HG02798 (cell line): Measurements from ENCODE around the gene SH3GLB2.
A peak's percentile ranks its signal among the peaks of the same experiment; 100 is the strongest.

Source experiments
- ATAC-seq: cut with Tn5 transposase; IDR thresholded peaks from one replicate; pipeline ENCODE4 v1.9.1; 2021; ENCODE audit warnings: mild to moderate bottlenecking; ENCODE audit not compliant: unreplicated experiment, poor library complexity

The SH3GLB2 gene

DNA sequence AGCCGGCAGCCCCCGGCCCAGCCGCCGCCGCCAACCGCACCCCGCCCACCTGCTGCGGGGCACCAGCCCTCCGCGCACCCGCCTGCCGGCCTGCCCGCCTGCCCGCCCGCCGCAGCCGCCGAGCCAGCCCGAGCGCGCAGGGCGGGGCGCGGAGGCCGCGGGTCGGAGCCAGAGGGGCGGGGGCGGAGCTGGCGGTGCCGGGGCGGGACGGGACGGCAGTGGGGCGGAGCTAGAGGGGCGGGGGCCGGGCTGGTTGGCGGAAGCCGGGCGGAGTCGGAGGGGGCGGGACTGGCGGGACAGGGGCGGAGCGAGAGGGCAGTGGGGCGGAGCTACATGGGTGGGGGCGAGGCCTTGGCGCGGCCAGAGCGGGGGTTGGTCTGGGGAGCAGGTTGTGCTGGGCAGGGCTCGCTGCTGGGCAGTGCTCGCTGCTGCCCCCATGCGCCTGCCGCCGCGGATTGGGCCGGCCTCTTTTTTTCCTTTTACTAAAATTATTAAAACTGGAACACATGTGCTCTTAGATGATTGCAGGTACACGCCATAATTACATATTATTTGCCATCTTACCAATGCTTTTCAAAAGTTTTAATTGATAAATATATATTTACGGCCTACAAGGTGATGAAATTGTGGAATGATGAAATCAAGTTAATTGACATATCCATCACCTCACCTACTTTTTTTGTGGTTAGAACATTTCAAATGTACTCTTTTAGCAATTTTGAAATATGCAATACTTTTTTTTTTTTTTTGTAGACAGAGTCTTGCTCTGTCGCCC lies at the start of gene SH3GLB2:
Gene SH3GLB2 (minus strand): TSS at position 140 of the 775 bp plus-strand sequence. CDS start 177 bp downstream, outside the sequence.
- peak; percentile 86 for ATAC-seq

DNA sequence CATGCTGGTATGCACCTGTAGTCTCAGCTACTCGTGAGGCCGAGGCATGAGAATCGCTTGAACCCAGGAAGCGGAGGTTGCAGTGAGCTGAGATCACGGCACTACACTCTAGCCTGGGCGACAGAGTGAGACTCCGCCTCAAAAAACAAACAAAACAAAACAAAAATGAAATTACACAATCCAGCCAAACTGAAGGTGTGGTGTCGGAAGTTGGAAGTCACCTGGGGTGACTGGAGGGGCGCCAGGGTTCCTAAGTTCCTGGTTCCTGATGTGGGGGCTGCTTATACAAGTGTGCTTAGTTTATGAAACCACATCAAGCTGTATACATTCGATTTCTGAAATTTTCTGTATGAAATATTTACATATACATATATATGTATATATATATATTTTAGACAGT lies 49.1 kb upstream of the SH3GLB2 start:
- no peak for ATAC-seq

DNA sequence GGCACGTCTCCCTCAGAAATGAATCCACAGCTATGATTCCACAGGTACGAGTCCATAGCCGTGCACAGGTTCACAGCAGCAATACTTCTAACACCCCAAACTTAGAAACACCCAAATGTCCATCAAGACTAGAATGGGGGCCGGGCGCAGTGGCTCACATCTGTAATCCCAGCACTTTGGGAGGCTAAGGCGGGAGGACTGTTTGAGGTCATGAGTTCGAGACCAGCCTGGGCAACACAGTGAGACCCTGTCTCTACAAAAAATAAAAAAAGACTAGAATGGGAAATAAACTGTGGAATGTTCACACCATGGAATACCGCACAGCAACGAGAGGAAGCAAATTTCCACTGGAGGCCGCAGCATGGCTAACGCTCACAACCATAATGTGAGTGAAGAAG lies 48.5 kb upstream of the SH3GLB2 start:
- no peak for ATAC-seq

DNA sequence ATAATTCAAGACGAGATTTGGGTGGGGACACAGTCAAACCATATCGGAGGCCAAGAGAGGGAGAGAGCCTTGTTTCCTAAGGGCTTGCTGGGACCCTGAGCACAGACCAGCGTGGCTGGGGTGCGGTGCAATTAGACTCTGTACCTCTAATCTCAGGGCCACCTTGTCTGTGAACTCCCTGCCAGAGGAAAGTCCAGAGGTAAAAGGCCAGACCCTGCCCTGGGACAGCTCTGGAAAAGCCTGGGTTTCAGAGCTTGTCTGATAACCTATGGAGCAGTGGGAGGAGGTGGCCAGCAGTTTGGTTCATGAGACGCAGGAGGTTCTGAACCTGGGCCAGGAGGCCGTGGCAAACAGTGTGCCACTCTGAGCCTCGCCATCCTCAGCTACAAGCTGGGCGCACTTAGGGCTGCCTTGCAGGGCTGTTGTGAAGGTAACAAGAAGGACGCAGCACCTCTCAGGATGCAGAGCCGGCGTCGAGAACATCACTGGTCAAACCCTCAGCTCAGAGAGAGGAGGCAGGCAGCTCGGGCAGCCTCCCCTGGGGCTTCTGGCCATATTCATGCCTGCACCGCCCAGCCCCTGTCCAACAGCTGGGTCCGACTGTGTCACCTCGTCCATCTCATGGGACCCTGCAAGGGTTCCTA lies 48.0 kb upstream of the SH3GLB2 start:
- no peak for ATAC-seq

DNA sequence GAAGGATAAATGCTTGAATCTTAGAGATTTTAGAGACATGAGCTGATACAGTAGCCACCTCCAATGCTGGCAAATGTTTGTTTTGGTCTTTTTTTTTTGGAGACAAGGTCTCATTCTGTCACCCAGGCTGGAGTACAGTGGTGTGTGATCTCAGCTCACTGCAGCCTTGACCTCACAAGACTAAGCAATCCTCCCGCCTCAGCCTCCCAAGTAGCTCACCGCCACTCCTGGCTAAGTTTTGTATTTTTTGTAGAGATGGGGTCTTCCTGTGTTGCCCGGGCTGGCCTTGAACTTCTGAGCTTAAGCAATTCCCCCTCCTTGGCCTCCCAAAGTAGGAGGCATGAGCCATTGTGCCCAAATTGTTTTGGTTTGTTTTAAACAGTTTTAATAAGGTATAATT lies 46.0 kb upstream of the SH3GLB2 start:
- ATAC-seq = no peak

DNA sequence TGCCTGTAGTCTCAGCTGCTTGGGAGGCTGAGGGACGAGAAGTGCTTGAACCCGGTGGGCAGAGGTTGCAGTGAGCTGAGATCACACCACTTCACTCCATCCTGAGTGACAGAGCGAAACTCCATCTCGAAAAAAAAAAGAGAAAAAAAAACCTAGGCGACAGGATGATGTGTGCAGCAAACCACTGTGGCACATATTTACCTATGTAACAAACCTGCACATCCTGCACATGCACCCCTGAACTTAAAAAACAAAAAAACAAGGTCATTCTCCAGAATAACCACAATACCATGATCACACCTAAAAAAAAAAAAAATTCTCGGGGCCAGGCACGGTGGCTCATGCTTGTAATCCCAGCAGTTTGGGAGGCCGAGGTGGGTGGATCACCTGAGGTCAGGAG lies 45.3 kb upstream of the SH3GLB2 start:
- ATAC-seq = no peak

DNA sequence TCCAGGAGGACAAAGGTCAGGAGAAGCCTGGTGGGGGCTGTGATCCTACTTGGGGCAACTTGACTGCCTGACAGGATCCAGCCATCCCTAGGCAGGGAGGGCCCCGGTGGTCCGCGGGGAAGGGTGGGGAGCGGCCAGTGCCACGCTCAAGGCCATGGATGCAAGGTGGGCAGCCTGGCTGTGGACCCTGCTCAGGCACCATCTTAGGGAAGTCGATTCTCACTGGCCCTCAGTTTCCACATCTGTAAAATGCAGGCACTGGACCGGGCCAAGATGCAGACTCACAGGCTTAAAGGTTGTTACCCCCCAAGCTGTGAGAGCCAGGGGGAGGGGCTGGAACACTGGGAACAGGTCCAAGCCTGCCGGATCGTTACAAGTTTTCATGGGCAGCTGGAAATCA lies 44.0 kb upstream of the SH3GLB2 start:
- no peak for ATAC-seq

DNA sequence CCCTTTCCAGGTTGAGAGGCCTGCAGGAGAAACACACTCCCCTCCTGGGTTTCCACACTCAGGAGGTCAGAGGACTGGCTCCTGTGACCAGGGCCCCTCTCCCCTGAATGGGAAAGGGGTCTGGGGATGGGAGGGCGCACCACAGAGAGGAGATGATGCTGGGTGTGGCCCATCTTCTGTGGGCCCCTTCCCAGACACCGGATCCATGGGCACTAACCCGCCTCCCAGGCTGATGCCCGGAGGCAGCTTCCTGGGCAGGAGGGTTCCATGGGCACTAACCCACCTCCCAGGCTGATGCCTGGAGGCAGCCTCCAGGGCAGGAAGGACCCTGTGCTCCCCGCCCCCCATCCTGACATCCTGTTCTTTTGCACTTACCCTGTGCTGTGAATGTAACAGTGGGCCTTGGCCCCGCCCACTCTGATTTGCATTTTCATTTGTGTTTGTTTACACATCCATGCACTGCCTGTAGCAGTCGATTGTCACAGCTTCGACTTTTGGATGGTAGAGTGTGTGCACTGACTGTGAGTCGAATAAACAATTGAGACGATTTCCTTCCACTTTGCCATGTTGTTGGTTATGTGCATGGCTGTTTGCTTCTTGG lies 43.5 kb upstream of the SH3GLB2 start:
- ATAC-seq = no peak

DNA sequence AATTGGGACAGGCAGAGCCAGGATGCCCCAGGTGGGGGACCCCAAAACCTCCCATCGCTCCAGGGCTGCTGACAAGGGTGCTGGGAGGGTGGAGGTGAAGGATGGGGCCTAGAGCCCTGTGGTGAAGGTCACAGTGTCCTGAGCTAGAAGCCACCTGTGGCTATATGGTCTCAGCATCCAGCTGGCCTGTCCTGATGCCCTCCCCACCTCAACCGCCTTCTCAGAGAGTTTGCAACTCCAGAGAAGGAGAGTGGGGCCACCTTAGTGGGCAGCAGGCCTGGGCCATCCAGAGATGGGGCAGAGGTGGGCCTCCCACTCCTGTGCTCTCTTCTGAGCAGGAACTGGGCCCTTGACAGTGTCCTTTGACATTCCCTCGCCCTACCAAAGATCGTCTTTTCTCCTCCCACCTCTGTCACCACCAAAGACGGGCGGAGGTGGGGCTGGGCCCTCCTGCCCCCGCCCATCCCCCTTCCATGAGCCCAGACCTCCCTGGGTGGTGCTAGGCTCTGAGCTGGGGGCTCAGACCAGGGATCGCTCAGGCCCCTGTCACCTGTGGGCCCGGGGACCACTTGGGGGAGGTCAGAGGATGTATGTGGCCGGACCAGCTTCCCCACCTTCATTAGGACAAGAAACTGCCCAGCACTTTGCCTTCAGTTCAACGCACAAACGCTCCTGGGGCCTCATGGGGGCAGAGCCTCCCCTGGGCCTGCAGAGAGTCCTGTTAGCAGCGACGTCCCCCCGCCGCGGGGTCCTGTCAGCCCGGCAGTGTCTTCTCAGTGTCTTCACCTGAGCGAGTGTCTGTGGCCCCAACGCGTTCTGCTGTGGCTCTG lies 42.8 kb upstream of the SH3GLB2 start:
- ATAC-seq = no peak

DNA sequence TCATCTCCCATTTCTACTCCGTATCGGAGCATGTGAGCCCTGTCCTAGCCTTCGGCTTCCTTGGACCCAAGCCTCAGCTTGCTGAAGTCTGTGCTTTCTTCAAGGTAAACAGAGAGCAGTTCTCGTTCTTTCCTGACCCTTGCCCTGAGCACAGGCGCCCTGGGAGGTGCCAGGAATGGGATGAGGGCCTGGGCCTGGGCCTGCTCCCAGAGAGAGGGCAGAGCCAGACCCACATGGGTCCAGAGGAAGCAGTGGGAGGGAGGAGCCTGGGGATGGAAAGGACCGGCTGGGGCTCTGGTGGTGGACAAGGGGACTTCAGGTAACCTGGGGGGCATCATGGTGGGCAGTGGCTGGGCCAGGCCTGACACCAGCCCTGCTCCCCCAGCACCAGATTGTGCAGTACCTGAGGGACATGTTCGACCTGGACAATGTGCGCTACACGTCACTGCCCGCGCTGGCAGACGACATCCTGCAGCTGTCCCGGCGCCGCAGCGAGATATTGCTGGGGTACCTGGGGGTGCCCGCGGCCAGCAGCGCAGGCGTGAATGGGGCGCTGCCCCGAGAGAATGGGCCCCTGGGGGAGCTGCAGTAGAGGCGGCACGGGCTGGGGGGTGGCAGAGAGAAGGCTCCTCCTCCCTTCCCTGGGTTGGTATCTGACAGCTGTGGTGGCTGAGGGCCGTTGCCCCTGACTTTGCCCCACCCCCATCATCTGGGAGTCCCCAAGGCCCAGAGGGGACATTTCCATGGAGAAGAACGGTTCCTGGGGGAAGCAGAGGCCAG lies 41.9 kb upstream of the SH3GLB2 start:
- no peak for ATAC-seq

DNA sequence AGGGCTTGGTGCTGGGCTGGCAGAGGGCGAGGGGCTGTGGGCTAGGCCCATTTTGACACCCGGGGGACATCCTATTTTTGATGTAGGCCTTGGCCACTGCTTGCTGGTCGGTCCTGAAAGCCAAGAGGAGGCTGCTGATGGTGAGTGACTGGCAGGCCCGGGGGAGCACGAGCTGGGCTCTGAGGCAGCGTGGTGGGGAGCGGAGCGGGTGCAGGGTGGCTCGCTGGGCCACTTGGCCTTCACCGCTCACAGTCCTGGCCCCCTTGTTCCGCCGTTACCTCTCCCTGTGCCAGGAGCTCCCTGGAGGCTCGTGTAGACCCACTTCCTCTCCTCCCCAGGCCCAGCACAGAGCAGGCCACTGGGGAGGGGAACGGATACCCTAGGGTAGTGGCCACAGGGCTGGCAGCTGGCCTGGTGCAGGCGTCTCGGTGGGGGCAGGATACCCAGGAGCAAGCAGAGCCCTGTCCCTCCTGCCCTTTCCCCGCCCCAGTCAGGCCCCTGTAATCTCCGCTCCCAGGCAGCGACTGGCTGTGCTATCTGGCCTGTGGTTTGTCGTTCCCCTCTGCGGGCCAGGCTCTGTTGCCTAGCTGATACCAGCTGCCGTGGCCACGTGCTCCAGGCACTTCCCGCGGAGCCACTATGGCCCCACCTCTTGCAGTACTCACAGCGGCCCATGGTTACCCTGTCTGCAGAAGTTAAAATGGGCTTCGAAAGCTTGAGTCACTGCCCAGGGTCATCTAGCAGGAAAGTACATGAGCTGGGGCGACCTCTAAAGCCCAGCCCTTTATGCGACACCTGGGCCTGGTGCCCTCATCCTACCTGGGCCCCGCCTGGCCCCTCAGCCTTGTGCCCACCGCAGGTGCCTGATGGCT lies 41.1 kb upstream of the SH3GLB2 start:
- ATAC-seq = peak; percentile 65

DNA sequence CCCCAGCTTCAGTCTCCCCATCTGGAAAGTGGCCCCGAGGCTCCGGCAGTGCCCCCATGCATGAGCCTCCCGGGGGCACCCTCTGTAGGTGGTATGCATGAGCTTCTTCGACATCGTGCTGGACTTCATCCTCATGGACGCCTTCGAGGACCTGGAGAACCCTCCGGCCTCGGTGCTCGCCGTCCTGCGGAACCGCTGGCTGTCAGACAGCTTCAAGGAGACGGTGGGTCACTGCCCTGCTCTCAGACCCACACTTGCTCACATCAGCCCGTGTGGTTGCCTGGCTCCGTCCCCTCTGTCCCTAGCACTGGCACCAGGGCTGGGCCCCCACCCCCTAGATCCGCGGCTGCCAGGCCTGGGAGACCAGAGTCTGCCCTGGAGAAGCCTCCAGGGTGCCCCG lies 40.0 kb upstream of the SH3GLB2 start:
- no peak for ATAC-seq

DNA sequence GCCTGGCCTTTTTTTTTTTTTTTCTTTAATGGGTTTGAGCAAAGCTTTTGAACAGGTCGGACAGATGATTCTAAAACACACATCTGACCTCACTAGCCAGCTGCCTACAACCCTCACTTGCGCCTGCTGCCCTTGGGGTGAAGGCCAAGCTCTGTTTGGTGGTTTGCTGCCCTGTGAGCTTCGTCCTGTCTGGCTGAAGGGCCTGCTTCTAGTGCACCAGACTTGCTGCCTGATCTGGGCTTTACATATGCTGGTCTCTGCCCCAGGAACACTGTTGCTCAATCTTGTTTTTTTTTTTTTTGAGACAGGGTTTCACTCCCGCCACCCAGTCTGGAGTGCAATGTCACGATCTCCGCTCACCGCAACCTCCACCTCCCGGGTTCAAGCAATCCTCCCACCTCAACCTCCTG lies 36.4 kb upstream of the SH3GLB2 start:
- ATAC-seq = no peak

DNA sequence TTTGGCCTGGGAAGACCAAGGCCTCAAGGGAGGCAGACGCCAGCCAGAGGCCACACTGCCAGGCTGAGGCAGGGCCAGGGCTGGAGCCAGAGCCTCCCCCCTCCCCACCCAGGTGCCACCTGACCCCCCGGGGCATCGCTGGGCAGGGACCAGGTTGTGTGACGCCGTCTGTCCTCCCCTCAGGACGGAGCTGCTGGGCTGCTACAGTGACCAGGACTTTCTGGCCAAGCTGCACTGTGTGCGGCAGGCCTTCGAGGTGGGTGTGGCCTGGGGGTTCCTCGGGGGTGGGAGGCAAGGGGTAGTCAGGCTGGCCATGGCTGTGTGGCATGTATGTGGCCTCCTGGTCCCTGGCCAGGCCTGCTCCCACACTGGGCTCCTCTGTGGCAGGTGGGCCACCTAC lies 34.9 kb upstream of the SH3GLB2 start:
- ATAC-seq = no peak

DNA sequence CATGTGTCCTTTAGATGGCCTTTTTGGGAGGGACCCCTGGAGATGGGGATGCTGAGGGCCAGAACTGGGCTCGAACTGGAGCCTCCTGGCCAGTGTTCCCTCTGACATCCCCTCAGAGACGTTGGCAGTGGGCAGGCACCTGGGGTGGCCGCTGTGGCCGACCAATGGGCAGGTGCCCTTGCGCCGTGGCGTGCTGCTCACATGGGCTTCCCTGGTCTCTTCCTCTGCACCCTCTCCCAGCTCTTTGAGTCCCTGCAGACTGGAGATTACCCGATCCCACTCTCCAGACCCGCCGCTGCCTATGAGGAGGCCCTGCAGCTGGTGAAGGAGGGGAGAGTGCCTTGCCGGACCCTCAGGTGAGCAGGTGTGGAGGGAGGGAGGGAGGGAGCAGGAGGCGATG lies 32.9 kb upstream of the SH3GLB2 start:
- no peak for ATAC-seq

DNA sequence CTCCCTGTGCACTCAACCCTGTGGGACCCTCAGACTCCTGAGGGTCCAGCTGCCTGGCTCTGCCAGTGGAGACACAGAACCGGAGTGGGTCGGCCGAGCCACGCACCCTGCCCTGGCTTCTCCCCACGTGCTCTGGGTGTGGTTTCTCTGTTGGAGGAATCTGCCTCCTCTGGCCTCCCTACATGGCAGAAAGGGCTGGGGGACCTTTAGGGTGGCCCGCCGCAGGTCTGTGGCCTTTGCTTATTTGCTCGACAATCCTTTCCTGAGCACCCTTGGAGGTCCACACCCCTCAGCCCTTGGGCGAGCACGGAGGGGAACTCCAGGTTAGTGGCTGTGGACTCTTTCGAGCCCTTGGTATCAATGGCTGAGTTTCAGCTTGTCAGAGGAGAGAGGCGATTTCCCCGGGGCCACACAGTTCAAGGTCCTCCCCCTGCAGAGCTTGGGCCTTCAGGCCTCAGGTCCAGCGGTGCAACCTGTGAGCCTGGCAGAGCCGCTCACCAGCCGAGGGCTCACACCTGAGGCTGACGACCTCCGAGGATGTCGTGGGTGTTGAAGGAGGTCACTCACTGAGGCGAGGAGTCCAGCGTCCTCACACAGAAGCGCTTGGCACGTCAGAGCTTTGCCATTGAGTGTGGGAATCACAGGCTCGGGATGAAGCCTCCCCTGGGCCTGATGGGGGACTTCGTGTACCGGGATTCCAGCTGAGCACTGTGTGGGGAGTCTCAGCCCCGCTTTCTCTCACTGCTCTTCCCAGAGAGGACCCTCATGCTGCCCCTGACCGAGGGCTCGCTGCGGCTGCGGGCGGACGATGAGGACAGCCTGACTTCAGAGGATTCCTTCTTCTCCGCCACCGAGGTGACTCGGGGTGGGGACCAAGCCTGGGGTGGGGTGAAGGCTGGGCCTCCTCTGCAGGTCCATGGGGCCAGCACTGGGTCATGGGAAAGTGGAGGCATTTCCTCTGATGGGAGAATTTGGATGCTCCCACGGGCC lies 32.0 kb upstream of the SH3GLB2 start:
- ATAC-seq = no peak

DNA sequence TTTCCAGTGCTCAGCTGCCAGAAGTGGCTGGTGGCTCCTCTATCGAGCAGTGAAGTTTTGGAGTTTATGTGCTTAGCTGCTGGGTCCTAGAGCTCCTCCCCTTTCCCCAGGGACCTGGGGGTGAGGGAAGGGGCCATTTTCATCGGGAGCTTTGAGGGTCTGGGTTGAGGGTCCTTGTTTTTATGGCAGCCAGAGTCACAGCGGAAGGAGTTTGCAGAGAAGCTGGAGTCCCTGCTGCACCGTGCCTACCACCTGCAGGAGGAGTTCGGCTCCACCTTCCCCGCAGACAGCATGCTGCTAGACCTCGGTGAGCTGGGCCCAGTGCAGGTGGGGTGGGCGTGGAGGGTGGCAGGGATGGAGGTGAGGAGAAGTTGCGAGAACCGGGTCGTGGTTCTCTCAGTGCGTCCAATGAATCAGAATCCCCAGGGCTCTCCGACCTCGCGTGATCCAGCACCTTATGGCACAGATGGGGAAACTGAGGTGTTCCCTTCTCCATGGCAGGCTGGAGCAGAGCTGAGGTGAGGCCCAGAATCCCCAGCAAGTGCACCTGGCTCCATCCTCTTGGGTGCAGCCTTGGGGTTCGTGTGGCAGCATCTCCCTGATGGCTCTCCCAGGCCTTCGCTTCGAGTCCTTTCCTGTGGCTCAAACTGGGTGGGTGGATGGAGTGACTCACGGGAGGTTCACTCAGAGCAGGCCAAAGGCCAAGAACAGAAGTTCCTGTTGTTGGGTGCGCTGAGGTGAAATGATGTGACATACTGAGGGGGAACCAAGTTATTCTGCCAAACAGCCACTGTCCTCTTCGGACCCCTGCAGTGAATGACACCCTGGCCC lies 31.0 kb upstream of the SH3GLB2 start:
- no peak for ATAC-seq
